Body of pancreas (tissue), 4 donors: ENCODE results near the gene CLPTM1L.
"Not testable (repeated sequence)": the region's sequence is repeated elsewhere in the genome, so short reads cannot be mapped to it uniquely, and the experiment has no call there.

Experiments
- CTCF ChIP-seq, 7 experiments: fragments of 450-650 bp in 4 of 7; fragments of 200-600 bp in 3 of 7; sonication (generic) in 3 of 7; IDR thresholded peaks; one replicate each; pipeline ENCODE4 v1.5.1; 2016 to 2019; ENCODE audit warnings: antibody characterized with exemption in 7 of 7
- POLR2A ChIP-seq, 3 donors: fragments of 450-650 bp; IDR thresholded peaks; one replicate each; pipeline ENCODE4 v1.6.1; 2016; ENCODE audit warnings: antibody characterized with exemption in 3 of 3, mild to moderate bottlenecking in 2 of 3

- not testable (repeated sequence) for TF ChIP-seq CTCF, POLR2A (IDR thresholded peaks at IDR 0.05)
These were observed 27.1 kb upstream of the CLPTM1L start for GRCh38 chr5:1371972-1372342.
